GM19438 (cell line): ENCODE measurements around the gene TMIGD2.
"Not testable (repeated sequence)": the region's sequence is repeated elsewhere in the genome, so short reads cannot be mapped to it uniquely, and the experiment has no call there.

Experiments used
- ATAC-seq: cut with Tn5 transposase; IDR thresholded peaks from one replicate; pipeline ENCODE4 v1.9.1; 2021; ENCODE audit warnings: low read depth; ENCODE audit not compliant: unreplicated experiment

Gene TMIGD2

GRCh38 chr19:4268816-4269430 is 33.3 kb downstream of the TMIGD2 start:
- ATAC-seq: no peak

GRCh38 chr19:4267901-4268815 is 34.0 kb downstream of the TMIGD2 start:
- ATAC-seq: no peak

GRCh38 chr19:4267101-4267900 is 34.9 kb downstream of the TMIGD2 start:
- ATAC-seq: no peak

GRCh38 chr19:4266253-4267000 is 35.8 kb downstream of the TMIGD2 start:
- ATAC-seq: no peak

GRCh38 chr19:4264812-4265211 is 37.4 kb downstream of the TMIGD2 start:
- no peak for ATAC-seq

- no peak for ATAC-seq
Measured at GRCh38 chr19:4260613-4261191, 41.5 kb downstream of the TMIGD2 start.

GRCh38 chr19:4258181-4258580 is 44.0 kb downstream of the TMIGD2 start:
- no peak for ATAC-seq

GRCh38 chr19:4257025-4257424 is 45.2 kb downstream of the TMIGD2 start:
- ATAC-seq: no peak

GRCh38 chr19:4256563-4256962 is 45.6 kb downstream of the TMIGD2 start:
- ATAC-seq: no peak

GRCh38 chr19:4246767-4247593 is 55.2 kb downstream of the TMIGD2 start, which contains the start of gene YJU2:
YJU2 (plus strand) TSS chr19:4247080; CDS start chr19:4247147, 67 bp downstream.
- ATAC-seq: peak; percentile 80

GRCh38 chr19:4245938-4246337 is 56.3 kb downstream of the TMIGD2 start:
- not testable (repeated sequence) for ATAC-seq
